NCI-H2196 treated with DMSO at 0.1 percent for 48 hours (cell line): ENCODE measurements around the gene CAT.
A peak's percentile ranks its signal among the peaks of the same experiment; 100 is the strongest.

Experiments
- DNase-seq: peaks from one replicate; lab custom pipeline; 2025; ENCODE audit not compliant: unreplicated experiment; lab: John Stamatoyannopoulos, UW

The CAT gene

GRCh38 chr11:34459507-34460162, 20.9 kb downstream of the CAT start:
- DNase-seq, result no peak

GRCh38 chr11:34460278-34460677, 21.5 kb downstream of the CAT start:
- DNase-seq, result no peak

DNA sequence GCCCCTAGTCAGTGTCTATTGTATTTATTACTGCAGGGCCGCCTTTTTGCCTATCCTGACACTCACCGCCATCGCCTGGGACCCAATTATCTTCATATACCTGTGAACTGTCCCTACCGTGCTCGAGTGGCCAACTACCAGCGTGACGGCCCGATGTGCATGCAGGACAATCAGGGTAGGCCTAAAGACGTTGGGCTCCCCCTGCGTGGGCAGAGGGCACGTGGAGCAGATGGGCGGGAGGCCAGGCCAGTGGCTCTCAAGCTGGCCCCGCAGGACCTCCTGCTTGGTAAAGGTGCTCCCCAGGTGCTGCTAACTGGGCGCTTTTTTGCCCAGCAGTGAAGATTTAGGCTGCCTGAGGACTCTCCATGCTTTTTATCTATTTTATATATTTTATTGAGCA, 22.5 kb downstream of the CAT start:
- no peak for DNase-seq

DNA sequence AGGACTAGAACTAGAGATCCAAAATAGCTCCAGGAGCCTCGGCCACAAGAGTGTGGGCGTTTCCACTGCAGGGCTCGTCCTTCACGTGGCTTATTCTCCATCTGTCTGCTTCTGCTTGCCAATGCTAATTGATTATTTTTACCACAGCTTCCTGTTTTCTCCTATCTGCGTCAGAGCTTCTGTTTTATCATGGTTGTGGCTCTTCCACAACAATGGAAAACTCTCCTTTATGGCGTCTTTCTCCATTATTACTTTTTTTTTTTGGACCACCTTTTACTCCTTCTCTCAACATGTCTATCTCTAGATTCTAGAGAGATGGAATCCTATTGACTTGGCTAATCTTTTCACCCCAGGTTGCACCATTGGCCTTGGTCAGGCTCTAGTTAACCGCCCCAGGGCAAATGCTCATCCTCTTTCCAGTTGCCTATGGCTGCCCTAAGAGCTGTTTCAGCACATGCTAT, 25.9 kb downstream of the CAT start:
- DNase-seq, result no peak

GRCh38 chr11:34466802-34467488, 28.2 kb downstream of the CAT start:
- DNase-seq, result no peak

DNA sequence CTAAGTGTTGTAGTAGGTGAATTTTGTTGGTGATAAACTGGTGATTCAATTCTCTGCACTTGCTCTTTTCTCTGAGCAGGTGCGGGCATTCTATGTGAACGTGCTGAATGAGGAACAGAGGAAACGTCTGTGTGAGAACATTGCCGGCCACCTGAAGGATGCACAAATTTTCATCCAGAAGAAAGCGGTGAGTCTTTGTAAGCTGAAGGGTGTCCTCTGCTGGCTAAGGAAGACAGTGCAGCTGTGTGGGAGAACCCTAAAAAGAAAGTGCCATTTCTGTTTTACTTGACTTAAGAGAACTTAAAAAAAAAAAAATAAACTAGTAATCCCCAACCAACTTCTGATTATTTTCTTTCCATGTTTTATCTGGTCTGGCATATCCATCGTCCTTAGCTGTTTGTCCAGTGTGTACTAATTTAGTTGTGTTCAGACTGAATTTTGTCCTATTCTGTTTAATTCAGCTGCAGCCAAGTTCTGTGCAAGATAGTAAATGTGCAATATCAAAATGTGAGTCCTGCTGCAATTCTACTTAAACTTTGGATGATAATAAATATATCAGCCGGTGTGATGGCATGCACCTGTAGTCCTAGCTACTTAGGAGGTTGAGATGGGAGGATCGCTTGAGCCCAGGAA, 29.6 kb downstream of the CAT start:
- peak; percentile 27 for DNase-seq

DNA sequence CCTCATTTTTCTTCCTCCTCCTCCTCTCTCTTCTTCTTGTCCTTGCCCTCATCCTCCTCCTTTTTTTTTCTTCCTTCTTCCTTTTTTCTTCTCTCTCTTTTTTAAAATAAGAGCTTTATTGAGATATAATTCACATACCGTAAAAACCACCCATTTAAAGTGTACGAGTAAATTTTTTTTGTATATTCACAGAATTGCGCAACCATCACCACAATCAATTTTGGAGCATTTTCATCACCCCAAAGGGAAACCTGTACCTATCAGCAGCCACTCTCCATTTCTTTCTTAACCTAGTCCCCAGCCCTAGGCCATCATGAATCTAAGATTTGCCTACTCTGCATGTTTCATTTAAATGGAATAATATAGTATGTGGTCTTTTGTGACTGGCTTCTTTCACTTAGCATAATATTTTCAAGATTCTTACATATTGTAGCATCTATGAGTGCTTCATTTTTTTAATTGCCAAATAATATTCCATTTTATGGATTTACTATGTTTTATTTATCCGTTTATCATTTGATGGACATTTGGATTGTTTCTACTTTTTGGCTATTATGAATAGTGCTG, 35.0 kb downstream of the CAT start:
- DNase-seq, result no peak

DNA sequence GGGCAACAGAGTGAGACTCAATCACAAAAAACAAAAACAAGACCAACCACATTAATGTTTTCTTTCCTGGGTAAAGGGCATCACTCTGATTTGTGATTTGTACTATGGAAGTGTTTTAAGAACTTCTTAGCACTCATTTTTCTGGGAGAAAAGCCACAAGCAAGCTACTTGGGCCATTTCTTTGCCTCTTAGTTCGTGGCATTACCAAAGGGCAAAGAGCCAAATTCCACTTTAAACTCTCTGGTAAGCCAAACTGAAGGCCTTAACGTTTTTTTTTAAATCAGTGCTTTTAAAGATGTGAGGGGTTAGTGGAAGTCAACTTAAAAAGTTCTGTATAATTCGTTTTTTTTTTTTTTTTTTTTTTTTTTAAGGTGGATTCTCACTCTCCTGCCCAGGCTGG, 36.9 kb downstream of the CAT start:
- DNase-seq, result no peak

- DNase-seq, result no peak
Observed at GRCh38 chr11:34476849-34477248, 38.1 kb downstream of the CAT start.

GRCh38 chr11:34478845-34479663, 40.3 kb downstream of the CAT start:
- no peak for DNase-seq

GRCh38 chr11:34480314-34480713, 41.6 kb downstream of the CAT start:
- no peak for DNase-seq

DNA sequence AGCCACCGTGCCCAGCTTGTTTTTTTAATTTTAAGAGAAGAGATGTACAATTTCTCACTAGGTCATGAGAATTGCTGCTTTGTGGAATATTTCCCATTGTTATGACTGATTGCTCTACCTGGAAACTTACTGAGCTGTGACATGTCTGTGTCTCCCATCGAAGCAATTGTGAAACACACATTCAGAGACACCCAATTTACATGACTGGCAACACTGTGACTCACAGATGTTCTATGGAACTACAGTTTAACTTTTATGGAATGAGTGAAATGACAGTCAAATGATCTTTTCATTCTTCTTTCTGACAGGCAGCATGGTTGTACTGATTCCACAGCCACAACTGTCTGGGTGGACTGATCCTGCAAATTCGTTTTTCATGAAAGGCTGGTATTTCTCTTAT, 42.6 kb downstream of the CAT start:
- no peak for DNase-seq

DNA sequence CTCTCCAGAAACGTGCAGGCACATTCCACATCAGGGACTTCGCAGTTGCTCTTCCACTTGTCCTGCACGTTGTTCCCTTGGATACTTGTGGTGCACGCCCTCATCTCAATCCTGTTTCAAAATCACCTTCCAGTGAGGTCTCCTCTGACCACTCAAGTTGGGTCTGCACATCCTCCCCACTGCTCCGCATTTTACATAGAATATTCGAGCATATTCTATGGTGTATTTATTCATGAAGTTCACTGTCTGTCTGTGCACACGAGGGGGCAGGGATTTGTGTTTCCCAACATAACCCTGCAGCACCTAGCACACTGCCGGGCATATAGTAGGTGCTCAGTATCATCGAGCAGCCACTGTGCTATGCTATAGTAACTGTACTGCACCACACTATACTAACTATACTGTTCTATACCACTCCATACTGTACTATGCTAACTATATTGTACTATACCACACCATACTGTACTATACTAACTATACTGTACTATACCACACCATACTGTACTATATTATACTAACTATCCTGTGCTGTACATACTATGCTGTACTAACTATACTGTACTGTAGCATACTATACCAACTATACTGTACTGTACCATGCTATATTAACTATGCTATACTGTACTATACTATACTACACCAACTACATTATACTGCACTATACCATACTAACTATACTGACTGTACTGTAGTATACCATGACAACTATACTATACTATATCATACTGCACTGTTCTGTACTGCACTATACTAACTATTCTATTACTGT, 44.6 kb downstream of the CAT start:
- no peak for DNase-seq

- DNase-seq, result no peak
Observed at GRCh38 chr11:34487430-34487829, 48.7 kb downstream of the CAT start.

- no peak for DNase-seq
Observed at GRCh38 chr11:34488855-34489557, 50.3 kb downstream of the CAT start.

DNA sequence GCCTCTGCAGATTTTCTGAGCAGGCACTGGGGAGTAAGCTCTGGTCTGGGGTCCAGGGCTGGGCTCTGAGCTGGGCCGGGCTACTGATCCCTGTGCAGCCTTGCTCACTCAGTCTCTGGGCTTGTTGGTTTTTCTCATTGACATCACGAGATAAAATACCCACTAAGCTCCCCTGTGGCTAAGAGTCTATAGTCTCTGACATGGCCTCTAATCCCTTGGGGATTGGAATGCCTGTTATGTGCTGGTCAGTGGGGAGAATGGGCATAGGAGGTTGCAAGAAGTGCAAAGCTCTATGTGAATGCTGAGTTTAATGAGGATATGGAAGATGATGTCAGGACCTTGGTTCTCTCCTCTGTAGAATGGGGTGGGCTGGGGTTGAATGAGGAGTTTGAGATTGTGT, 51.6 kb downstream of the CAT start:
- no peak for DNase-seq

GRCh38 chr11:34492806-34493414, 54.2 kb downstream of the CAT start:
- peak; percentile 25 for DNase-seq

DNA sequence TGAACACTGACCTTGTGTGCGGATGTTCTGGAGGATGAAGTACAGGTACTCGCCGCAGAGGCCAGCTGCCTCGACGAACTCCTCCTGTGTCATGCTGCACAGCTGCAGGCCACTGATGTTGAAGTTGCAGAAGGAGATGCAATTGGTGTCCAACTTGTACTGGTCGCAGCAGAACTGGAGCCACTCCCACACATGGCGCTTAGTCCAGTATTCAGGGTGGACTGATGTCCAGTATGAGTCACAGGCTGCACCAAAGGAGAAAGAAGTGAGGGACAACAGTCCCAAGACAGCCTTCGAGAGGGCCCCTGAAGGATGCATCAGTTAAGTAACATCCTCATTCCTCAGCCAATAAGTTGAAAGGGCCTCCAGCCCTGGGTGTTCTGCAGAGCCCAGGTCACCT, 54.7 kb downstream of the CAT start:
- no peak for DNase-seq

GRCh38 chr11:34493926-34494595, 55.3 kb downstream of the CAT start:
- no peak for DNase-seq
